ENCODE measurements around the gene ASB7.

- TF ChIP-seq TARDBP (IDR thresholded peaks at IDR 0.05) = no peak
- no peak for TF ChIP-seq FOXM1 (IDR thresholded peaks at IDR 0.05; ENCODE audit: borderline replicate concordance)
- no peak for TF ChIP-seq BHLHE40 (IDR thresholded peaks at IDR 0.05; ENCODE audit: borderline replicate concordance)
- no peak for TF ChIP-seq SP1 (IDR thresholded peaks at IDR 0.05)
- no peak for TF ChIP-seq SUZ12 (IDR thresholded peaks at IDR 0.05)
- no peak for TF ChIP-seq NFRKB (IDR thresholded peaks at IDR 0.05)
- no peak for TF ChIP-seq PKNOX1 (IDR thresholded peaks at IDR 0.05)
- TF ChIP-seq CTBP1 (IDR thresholded peaks at IDR 0.05; ENCODE audit: borderline replicate concordance) = no peak
- no peak for TF ChIP-seq ELF4 (IDR thresholded peaks at IDR 0.05)
- no peak for TF ChIP-seq LEF1 (IDR thresholded peaks at IDR 0.05; ENCODE audit: borderline replicate concordance)
Observed at GRCh38 chr15:100682468-100682867, 80.1 kb downstream of the ASB7 start.
